PC-9 (cell line): Measurements from ENCODE around the gene CPN2. TPM values are rescaled to one million over a fixed set of nuclear protein-coding genes. Genes with fewer than 3 reads are reported as not detected.

Experiments used
- BruUV-seq: library from RNA; stranded (reverse); fragments of 400-500 nt; replicated peaks from 2 replicates; lab custom pipeline; 2021; lab: Mats Ljungman, UMichigan
- CTCF ChIA-PET: fragments of 300-600 bp; sonication (Branson Sonifier 250); formaldehyde crosslinking; loops from one replicate; lab custom pipeline; 2022; ENCODE audit warnings: antibody characterized with exemption; lab: Charles Lee
- POLR2A ChIA-PET: fragments of 300-600 bp; sonication (Branson Sonifier 250); formaldehyde crosslinking; loops from one replicate; lab custom pipeline; 2022; ENCODE audit warnings: antibody characterized with exemption; ENCODE audit not compliant: unreplicated experiment; lab: Charles Lee
- DNase-seq, 2 experiments: peaks; one replicate each; pipeline versions ENCODE4 v3.0.0 to v3.0.0-alpha.2; 2015 to 2022; ENCODE audit warnings: mixed read lengths in 1 of 2
- H2AFZ ChIP-seq: fragments of 200-600 bp; sonication (generic); 2 replicates; pipeline ENCODE4 v1.8.1; 2017; ENCODE audit warnings: antibody characterized with exemption
- H3F3A ChIP-seq: fragments of 200-600 bp; sonication (generic); 2 replicates; pipeline ENCODE4 v1.8.1; 2017; ENCODE audit warnings: antibody characterized with exemption, mild to moderate bottlenecking, low read depth; ENCODE audit not compliant: insufficient read depth
- H3K27ac ChIP-seq: fragments of 200-600 bp; sonication (generic); 2 replicates; pipeline ENCODE4 v1.6.1; 2016; ENCODE audit warnings: mixed run types
- H3K27me3 ChIP-seq: fragments of 200-600 bp; sonication (generic); 2 replicates; pipeline ENCODE4 v1.6.1; 2016; ENCODE audit warnings: low read depth, mixed run types; ENCODE audit not compliant: insufficient read depth
- H3K36me3 ChIP-seq: fragments of 200-600 bp; sonication (generic); 2 replicates; pipeline ENCODE4 v1.6.1; 2016; ENCODE audit warnings: low read depth, mixed run types
- H3K4me1 ChIP-seq: fragments of 200-600 bp; sonication (generic); replicated peaks from 2 replicates; pipeline ENCODE4 v1.6.1; 2016; ENCODE audit warnings: mixed run types; ENCODE audit not compliant: insufficient read depth
- H3K4me2 ChIP-seq: fragments of 200-600 bp; sonication (generic); 2 replicates; pipeline ENCODE4 v1.6.1; 2017; ENCODE audit warnings: mixed run types
- H3K4me3 ChIP-seq: fragments of 200-600 bp; sonication (generic); 2 replicates; pipeline ENCODE4 v1.6.1; 2016; ENCODE audit warnings: mixed run types
- H3K79me2 ChIP-seq: fragments of 200-600 bp; sonication (generic); 2 replicates; pipeline ENCODE4 v1.6.1; 2017; ENCODE audit warnings: low read depth, mixed run types
- H3K9me2 ChIP-seq: fragments of 200-600 bp; sonication (generic); 2 replicates; pipeline ENCODE4 v1.8.1; 2017; ENCODE audit warnings: mild to moderate bottlenecking; ENCODE audit not compliant: insufficient read depth
- H3K9me3 ChIP-seq: fragments of 200-600 bp; sonication (generic); 2 replicates; pipeline ENCODE4 v1.8.1; 2016; ENCODE audit warnings: low read depth; ENCODE audit not compliant: insufficient read depth
- H4K20me1 ChIP-seq: fragments of 200-600 bp; sonication (generic); 2 replicates; pipeline ENCODE4 v1.8.1; 2017; ENCODE audit not compliant: insufficient read depth
- CTCF ChIP-seq: fragments of 200-600 bp; sonication (generic); conservative IDR thresholded peaks from 2 replicates; pipeline ENCODE4 v1.6.1; 2017; ENCODE audit warnings: mixed run types, antibody characterized with exemption, mild to moderate bottlenecking, moderate library complexity
- EZH2 ChIP-seq: fragments of 200-600 bp; sonication (generic); IDR thresholded peaks from 2 replicates; pipeline ENCODE4 v1.8.0; 2017; ENCODE audit warnings: antibody characterized with exemption, low read depth
- intact Hi-C: fragments of 100-400 bp; cut with micrococcal nuclease; formaldehyde crosslinking; loops from one replicate; pipeline ENCODE4 v1.10.0; 2022; ENCODE audit not compliant: unreplicated experiment
- total RNA-seq: library from RNA; stranded (reverse); gene quantifications from 2 replicates; pipeline ENCODE4 v1.2.3, GENCODE V29; 2021

CPN2 gene
- total RNA-seq, 1 experiment from 2014 or later, result not detected

- no TSS peak for BruUV-seq
- Histone ChIP-seq H3F3A (no peaks in the 10 kb centered on the region; the same call in 1 of the 2 replicates), H3K4me1 (no peaks in the 10 kb centered on the region), H3K27me3 (peaks cover 59% of the 10 kb centered on the region), H3K4me2 (peak within 1 kb of the TSS; percentile 24; the same call in 1 of the 2 replicates), H3K27ac (no peak within 1 kb of the TSS), H3K9me3 (no peaks in the 10 kb centered on the region), H4K20me1 (no peaks in the 10 kb centered on the region), H3K9me2 (no peaks in the 10 kb centered on the region), H3K36me3 (no peaks in the 10 kb centered on the region), H2AFZ (no peak within 1 kb of the TSS), H3K79me2 (no peaks in the 10 kb centered on the region), H3K4me3 (no peak within 1 kb of the TSS)
- TF ChIP-seq EZH2 (no peak), CTCF (no peak)
- intact Hi-C loops, result no loop called here
- ChIA-PET CTCF (interaction anchor here (0.7 kb wide), 1 partner anchor 124 kb away, joined by 3 read pairs; no protein-coding TSS in a partner anchor), POLR2A (interaction anchor here (0.6 kb wide), 1 partner anchor 902 kb away, joined by 7 read pairs; the partner anchor contains the start of gene XXYLT1)
- peak; percentile 63 to 64 for DNase-seq
Measured at GRCh38 chr3:194369522-194370279, 18.6 kb upstream of the CPN2 start, which contains the start of gene LRRC15. TSS of gene LRRC15 (minus strand) at chr3:194369743. CDS start at chr3:194361043, 8,700 bp downstream.

DNA sequence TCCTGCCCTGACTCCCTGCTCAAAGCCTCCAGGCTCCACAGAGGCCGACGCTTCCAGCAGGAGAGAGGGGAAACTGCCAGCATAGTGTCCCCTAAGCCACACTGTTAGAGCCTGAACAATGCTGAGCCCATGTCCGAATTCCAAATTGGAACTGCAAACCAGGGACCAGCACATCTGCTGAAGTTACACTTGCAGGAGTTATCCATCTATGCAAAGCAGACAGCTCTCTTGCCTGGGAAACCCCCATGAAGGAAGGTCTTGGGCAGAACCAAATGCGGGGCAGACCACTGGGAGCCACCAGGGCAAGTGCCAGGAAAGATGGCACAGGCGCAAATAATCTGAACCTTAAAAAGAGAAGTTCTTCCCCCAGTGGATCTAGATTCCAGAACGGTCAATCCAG is 17.8 kb upstream of the CPN2 start:
- no peak overlapping the region for H3K4me3 ChIP-seq
- no peaks in the 10 kb centered on the region for H3K79me2 ChIP-seq
- H3K27me3 ChIP-seq, result peaks cover 63% of the 10 kb centered on the region
- ChIA-PET CTCF (no interaction called here), POLR2A (interaction anchor here (0.6 kb wide), 1 partner anchor 902 kb away, joined by 7 read pairs; the partner anchor contains the start of gene XXYLT1)
- no peak for DNase-seq
- H3K4me1 ChIP-seq, result no peaks in the 10 kb centered on the region
- no peak overlapping the region for H2AFZ ChIP-seq
- H3K4me2 ChIP-seq, result no peak overlapping the region
- BruUV-seq, result no TSS peak
- no peak for TF ChIP-seq CTCF
- no peak for TF ChIP-seq EZH2
- no peaks in the 10 kb centered on the region for H3K9me2 ChIP-seq
- intact Hi-C loops, result no loop called here
- H3F3A ChIP-seq, result no peaks in the 10 kb centered on the region; the same call in 1 of the 2 replicates
- H3K9me3 ChIP-seq, result no peaks in the 10 kb centered on the region
- H3K27ac ChIP-seq, result no peak overlapping the region
- H4K20me1 ChIP-seq, result no peaks in the 10 kb centered on the region
- no peaks in the 10 kb centered on the region for H3K36me3 ChIP-seq

DNA sequence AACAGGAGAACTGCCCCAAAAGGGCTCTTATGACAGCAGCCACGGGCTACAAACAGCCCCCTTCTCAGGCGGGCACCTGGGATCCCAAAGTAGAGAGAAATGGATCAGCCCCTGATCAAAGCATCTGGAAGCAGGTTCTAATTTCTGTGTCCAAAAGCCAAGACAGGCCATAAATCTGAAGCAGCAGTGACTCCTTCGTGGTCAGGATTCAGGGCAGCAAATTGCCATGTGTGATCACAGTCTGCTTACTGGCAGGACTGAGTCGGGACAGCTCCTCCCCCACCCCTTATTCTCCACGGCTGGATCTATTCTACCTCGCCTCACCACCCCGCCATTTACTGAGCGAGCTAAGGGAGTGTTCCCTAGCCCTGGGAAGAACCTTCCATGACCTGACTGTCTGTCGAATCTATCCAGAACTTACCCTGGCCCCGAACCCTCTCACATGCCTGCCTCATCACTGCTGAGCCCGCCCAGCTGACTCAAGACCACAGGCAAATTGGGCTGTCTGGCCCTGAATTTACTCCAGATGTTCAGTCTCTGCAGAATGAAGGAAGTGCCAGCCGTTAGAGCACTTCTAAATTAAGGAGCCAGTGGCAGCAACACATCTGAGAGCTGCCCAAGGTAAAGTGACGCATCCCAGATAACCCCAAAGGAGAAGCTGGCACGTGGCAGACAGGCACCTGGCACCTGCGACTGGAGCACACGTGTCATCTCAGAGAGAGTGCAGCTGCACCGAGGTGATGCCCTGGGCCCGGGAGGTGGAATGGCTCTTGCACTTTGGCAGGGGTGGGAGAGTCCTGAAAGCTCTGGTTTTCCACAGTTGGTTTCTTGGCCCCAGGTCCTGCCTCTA is 17.1 kb upstream of the CPN2 start:
- no TSS peak for BruUV-seq
- CTCF ChIA-PET, result no interaction called here
- H2AFZ ChIP-seq, result no peak overlapping the region

More for the DNA sequence above, 17.1 kb upstream of the CPN2 start:
- Histone ChIP-seq H3K27me3 (peaks cover 60% of the 10 kb centered on the region), H3K79me2 (no peaks in the 10 kb centered on the region), H3K4me2 (no peak overlapping the region), H3K9me2 (no peaks in the 10 kb centered on the region), H3K36me3 (no peaks in the 10 kb centered on the region), H3K27ac (no peak overlapping the region), H4K20me1 (no peaks in the 10 kb centered on the region), H3K4me3 (no peak overlapping the region), H3K4me1 (no peaks in the 10 kb centered on the region), H3F3A (no peaks in the 10 kb centered on the region; the same call in 1 of the 2 replicates), H3K9me3 (no peaks in the 10 kb centered on the region)
- TF ChIP-seq CTCF (no peak), EZH2 (no peak)
- DNase-seq, result no peak
- POLR2A ChIA-PET, result no interaction called here
- intact Hi-C loops, result no loop called here
